Inflammatory macrophage (primary cell): ENCODE measurements around the gene KRT75.
"Not testable (repeated sequence)": the region's sequence is repeated elsewhere in the genome, so short reads cannot be mapped to it uniquely, and the experiment has no call there.

Experiments
- DNase-seq, 2 donors: peaks; one replicate each; pipeline ENCODE4 v3.0.0-alpha.2; 2020 to 2022

The KRT75 gene

GRCh38 chr12:52415870-52416750, 18.1 kb downstream of the KRT75 start:
- peak; percentile 22 to 69 for DNase-seq

- no peak for DNase-seq
Measured at GRCh38 chr12:52414936-52415335, 19.2 kb downstream of the KRT75 start.

GRCh38 chr12:52413782-52414345, 20.3 kb downstream of the KRT75 start:
- no peak for DNase-seq

GRCh38 chr12:52413202-52413601, 21.0 kb downstream of the KRT75 start:
- DNase-seq: no peak

- DNase-seq: no peak
Measured at GRCh38 chr12:52411815-52412214, 22.4 kb downstream of the KRT75 start.

GRCh38 chr12:52410589-52411248, 23.5 kb downstream of the KRT75 start:
- not testable (repeated sequence) for DNase-seq

- DNase-seq: no peak
Measured at GRCh38 chr12:52407918-52408317, 26.3 kb downstream of the KRT75 start.

GRCh38 chr12:52405922-52406385, 28.2 kb downstream of the KRT75 start, which contains the start of gene KRT82:
Gene KRT82 (minus strand): TSS chr12:52406335. CDS start chr12:52406277, 58 bp downstream.
- no peak for DNase-seq

GRCh38 chr12:52404951-52405350, 29.2 kb downstream of the KRT75 start:
- DNase-seq: no peak

GRCh38 chr12:52403561-52403960, 30.6 kb downstream of the KRT75 start:
- no peak for DNase-seq

GRCh38 chr12:52402873-52403540, 31.2 kb downstream of the KRT75 start:
- DNase-seq: peak; percentile 7 to 15

- DNase-seq: no peak
Measured at GRCh38 chr12:52402377-52402776, 31.8 kb downstream of the KRT75 start.

- no peak for DNase-seq
Measured at GRCh38 chr12:52401926-52402325, 32.2 kb downstream of the KRT75 start.

- DNase-seq: no peak
Measured at GRCh38 chr12:52401526-52401925, 32.6 kb downstream of the KRT75 start.

GRCh38 chr12:52400906-52401305, 33.3 kb downstream of the KRT75 start:
- DNase-seq: no peak

GRCh38 chr12:52399756-52400155, 34.4 kb downstream of the KRT75 start:
- no peak for DNase-seq

- no peak for DNase-seq
Measured at GRCh38 chr12:52398176-52398575, 36.0 kb downstream of the KRT75 start.

GRCh38 chr12:52396656-52397055, 37.5 kb downstream of the KRT75 start:
- DNase-seq: no peak

- DNase-seq: no peak
Measured at GRCh38 chr12:52395761-52396434, 38.3 kb downstream of the KRT75 start.

- DNase-seq: no peak
Measured at GRCh38 chr12:52394836-52395405, 39.2 kb downstream of the KRT75 start.

- DNase-seq: no peak
Measured at GRCh38 chr12:52392465-52393007, 41.6 kb downstream of the KRT75 start.

- DNase-seq: no peak
Measured at GRCh38 chr12:52391618-52392002, 42.6 kb downstream of the KRT75 start.
